Islet of Langerhans (tissue), 1 donor: ENCODE measurements around the gene TSR1.

ENCODE experiments used
- FAIRE-seq: peaks from one replicate; lab custom pipeline; 2011; peaks lifted over from hg19 to GRCh38; lab: Jason Lieb, UNC

TSR1 gene

DNA sequence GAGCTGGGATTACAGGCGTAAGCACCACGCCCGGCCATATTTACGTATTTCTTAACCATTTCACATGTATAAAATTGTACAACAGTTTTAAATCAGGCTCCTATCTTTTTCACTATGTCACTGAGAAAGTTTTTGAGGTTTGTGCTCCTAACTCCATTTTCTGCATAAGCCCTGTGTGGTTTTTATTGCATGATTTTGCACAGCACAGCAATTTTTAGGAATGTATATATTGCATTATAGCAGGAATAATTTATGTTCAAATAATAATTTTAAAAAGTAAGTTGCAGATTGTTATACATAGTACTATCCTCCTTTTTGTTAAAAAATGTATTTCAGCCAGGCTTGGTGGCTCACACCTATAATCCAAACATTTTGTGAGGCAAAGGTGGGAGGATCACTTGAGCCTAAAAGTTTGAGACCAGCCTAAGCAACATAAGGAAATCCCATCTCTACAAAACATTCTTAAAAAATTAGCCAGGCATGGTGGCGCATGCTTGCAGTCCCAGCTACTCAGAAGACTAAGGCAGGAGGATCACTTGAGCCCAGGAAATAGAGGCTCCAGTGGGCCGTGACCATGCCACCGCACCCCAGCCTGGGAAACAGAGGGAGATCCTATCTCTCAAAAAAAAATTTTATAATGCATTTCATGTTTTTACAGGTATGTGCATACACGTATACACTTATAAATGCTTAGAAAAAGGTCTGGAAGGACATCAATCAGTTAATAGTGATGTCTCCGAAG lies 58.7 kb downstream of the TSR1 start:
- FAIRE-seq: no peak

DNA sequence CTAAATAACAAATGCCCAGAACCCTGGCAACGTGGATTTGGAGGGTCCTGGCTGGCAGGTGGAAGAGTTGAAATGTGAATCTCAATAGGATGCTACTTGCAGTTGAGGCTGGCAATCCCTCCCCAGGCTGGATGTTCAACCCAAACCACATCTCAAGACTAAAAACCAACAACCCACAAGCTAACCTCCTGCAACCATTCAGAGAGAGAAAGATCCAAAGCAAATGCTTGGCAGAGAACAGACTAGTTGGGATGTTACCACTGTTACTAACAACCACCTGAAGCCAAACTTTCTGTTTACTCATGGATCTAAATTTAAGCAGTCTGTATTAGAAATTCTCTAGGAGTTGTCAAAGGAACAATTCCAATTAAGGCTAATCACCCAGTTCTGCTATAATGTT lies 60.5 kb downstream of the TSR1 start:
- no peak for FAIRE-seq

DNA sequence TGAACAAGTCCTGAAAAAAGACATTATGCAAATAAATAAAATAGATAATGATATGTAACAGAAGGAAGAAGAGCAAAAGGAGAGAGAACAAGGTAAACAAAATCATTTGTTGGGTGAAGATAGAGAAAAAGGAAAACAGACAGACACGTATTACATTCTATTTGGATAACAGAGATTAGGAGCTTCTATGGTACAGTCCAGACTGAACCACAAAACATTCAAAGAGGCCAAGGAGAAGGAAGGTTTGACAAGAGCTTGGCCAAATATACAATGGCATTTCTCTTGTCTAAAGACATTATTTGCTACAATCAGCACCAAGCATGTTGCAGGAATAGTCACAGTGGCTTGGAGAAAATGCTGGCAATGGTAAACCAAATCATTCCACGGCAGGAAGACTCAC lies 61.8 kb downstream of the TSR1 start:
- no peak for FAIRE-seq
